Suprapubic skin (tissue), 4 donors: Measurements from ENCODE around the gene RRH. TPM values are rescaled to one million over a fixed set of nuclear protein-coding genes. Genes with fewer than 3 reads are reported as not detected.

Experiments used
- DNase-seq, 2 donors: peaks; one replicate each; pipeline ENCODE4 v3.0.0-alpha.2; 2019; ENCODE audit warnings: low spot score in 2 of 2
- H3K27ac ChIP-seq: fragments of 200-600 bp; sonication (generic); one replicate; pipeline ENCODE4 v1.5.1; 2019
- H3K27me3 ChIP-seq: fragments of 200-600 bp; sonication (generic); one replicate; pipeline ENCODE4 v1.5.1; 2019
- H3K36me3 ChIP-seq: fragments of 200-600 bp; sonication (generic); one replicate; pipeline ENCODE4 v1.5.1; 2019
- H3K4me1 ChIP-seq: fragments of 200-600 bp; sonication (generic); one replicate; pipeline ENCODE4 v1.5.1; 2019
- H3K4me3 ChIP-seq: fragments of 200-600 bp; sonication (generic); one replicate; pipeline ENCODE4 v1.5.1; 2019; ENCODE audit warnings: mild to moderate bottlenecking
- H3K9me3 ChIP-seq: fragments of 200-600 bp; sonication (generic); one replicate; pipeline ENCODE4 v1.5.1; 2019
- CTCF ChIP-seq, 2 donors: fragments of 200-600 bp in 1 of 2; fragments of 450-650 bp in 1 of 2; sonication (generic) in 1 of 2; IDR thresholded peaks; one replicate each; pipeline ENCODE4 v1.5.1; 2016 to 2019; ENCODE audit warnings: antibody characterized with exemption in 2 of 2, mild to moderate bottlenecking in 1 of 2, moderate library complexity in 1 of 2
- POLR2A ChIP-seq, 2 donors: fragments of 450-650 bp; IDR thresholded peaks; one replicate each; pipeline ENCODE4 v1.6.1; 2017; ENCODE audit warnings: antibody characterized with exemption in 2 of 2, mild to moderate bottlenecking in 2 of 2, moderate library complexity in 2 of 2
- total RNA-seq, 4 donors: library from RNA; depleted of rRNA; stranded (reverse); fragments of >200 nt; gene quantifications; one replicate each; pipeline ENCODE4 v1.1.0, GENCODE V29; 2016

RRH gene
- total RNA-seq, 4 donors from 2014 or later, result 0.78 to 1.2 TPM; not detected in 2

GRCh38 chr4:109890076-109890475 is 62.3 kb downstream of the RRH start:
- Histone ChIP-seq H3K36me3 (no peaks in the 10 kb centered on the region), H3K4me1 (no peaks in the 10 kb centered on the region), H3K27ac (no peak overlapping the region), H3K27me3 (no peaks in the 10 kb centered on the region), H3K4me3 (no peak overlapping the region), H3K9me3 (no peaks in the 10 kb centered on the region)
- DNase-seq, result no peak
- no peak for TF ChIP-seq CTCF (IDR thresholded peaks at IDR 0.05)
- no peak for TF ChIP-seq POLR2A (IDR thresholded peaks at IDR 0.05)

Other genes starting within 250 kb of the RRH start
- 10 to 100 TPM; 18.4 to 30.5 (median 20.3) TPM for gene CASP6, start 124.5 kb upstream of the RRH start, total RNA-seq
- 10 to 100 TPM; 15.6 to 33.2 (median 20.5) TPM for gene PLA2G12A, start 97.9 kb upstream of the RRH start, total RNA-seq
- gene CFI, start 26.0 kb upstream of the RRH start, total RNA-seq, result 10 to 100 TPM in 1 of 4 donors, 1 to 10 TPM in 2, not detected in 1; 2.0 to 10.1 (median 3.7) TPM
- gene GAR1, start 12.2 kb upstream of the RRH start, total RNA-seq, result 10 to 100 TPM in 2 of 4 donors, 1 to 10 TPM in 2; 5.9 to 15.4 (median 12.0) TPM
- gene LRIT3, start 20.1 kb downstream of the RRH start, total RNA-seq, result 1 to 10 TPM in 1 of 4 donors, under 1 TPM in 2, not detected in 1; 0.15 to 2.2 (median 0.38) TPM
- gene EGF, start 84.9 kb downstream of the RRH start, total RNA-seq, result 10 to 100 TPM in 1 of 4 donors, 1 to 10 TPM in 3; 1.1 to 20.3 (median 2.9) TPM